ENCODE results near the gene NTRK2.

Gene NTRK2

GRCh38 chr9:84827216-84827765 lies 157.8 kb downstream of the NTRK2 start:
- Mint-ChIP-seq H3K4me3 (no peak overlapping the region), H3K9me3 (no peaks in the 10 kb centered on the region), H3K4me1 (no peaks in the 10 kb centered on the region), H3K36me3 (no peaks in the 10 kb centered on the region), H3K27me3 (peaks cover 1% of the 10 kb centered on the region), H3K27ac (no peak overlapping the region)

GRCh38 chr9:84828046-84828445 lies 158.5 kb downstream of the NTRK2 start:
- Mint-ChIP-seq H3K36me3 (no peaks in the 10 kb centered on the region), H3K27me3 (peaks cover 1% of the 10 kb centered on the region), H3K27ac (no peak overlapping the region), H3K9me3 (no peaks in the 10 kb centered on the region), H3K4me1 (no peaks in the 10 kb centered on the region), H3K4me3 (no peak overlapping the region)

GRCh38 chr9:84829471-84829870 lies 159.9 kb downstream of the NTRK2 start:
- Mint-ChIP-seq H3K27me3 (peaks cover 1% of the 10 kb centered on the region), H3K27ac (no peak overlapping the region), H3K4me1 (no peaks in the 10 kb centered on the region), H3K36me3 (no peaks in the 10 kb centered on the region), H3K9me3 (no peaks in the 10 kb centered on the region), H3K4me3 (no peak overlapping the region)

- Mint-ChIP-seq H3K27ac (no peak overlapping the region), H3K4me3 (no peak overlapping the region), H3K4me1 (no peaks in the 10 kb centered on the region), H3K36me3 (no peaks in the 10 kb centered on the region), H3K9me3 (no peaks in the 10 kb centered on the region), H3K27me3 (peaks cover 1% of the 10 kb centered on the region)
Observed at GRCh38 chr9:84829997-84830696, 160.6 kb downstream of the NTRK2 start.

- no peaks in the 10 kb centered on the region for H3K9me3 Mint-ChIP-seq
- peaks cover 1% of the 10 kb centered on the region for H3K27me3 Mint-ChIP-seq
- H3K27ac Mint-ChIP-seq: no peak overlapping the region
- no peak overlapping the region for H3K4me3 Mint-ChIP-seq
- H3K4me1 Mint-ChIP-seq: no peaks in the 10 kb centered on the region
- H3K36me3 Mint-ChIP-seq: no peaks in the 10 kb centered on the region
Observed at GRCh38 chr9:84831377-84831776, 161.8 kb downstream of the NTRK2 start.

GRCh38 chr9:84832453-84832852 lies 162.9 kb downstream of the NTRK2 start:
- Mint-ChIP-seq H3K27me3 (peaks cover 1% of the 10 kb centered on the region), H3K27ac (no peak overlapping the region), H3K9me3 (no peaks in the 10 kb centered on the region), H3K4me3 (no peak overlapping the region), H3K4me1 (no peaks in the 10 kb centered on the region), H3K36me3 (no peaks in the 10 kb centered on the region)

- no peaks in the 10 kb centered on the region for H3K36me3 Mint-ChIP-seq
- H3K4me1 Mint-ChIP-seq: no peaks in the 10 kb centered on the region
- no peaks in the 10 kb centered on the region for H3K9me3 Mint-ChIP-seq
- H3K4me3 Mint-ChIP-seq: no peak overlapping the region
- H3K27me3 Mint-ChIP-seq: no peaks in the 10 kb centered on the region
- H3K27ac Mint-ChIP-seq: no peak overlapping the region
Observed at GRCh38 chr9:84834426-84834825, 164.9 kb downstream of the NTRK2 start.

- Mint-ChIP-seq H3K4me3 (no peak overlapping the region), H3K4me1 (no peaks in the 10 kb centered on the region), H3K27ac (no peak overlapping the region), H3K36me3 (no peaks in the 10 kb centered on the region), H3K9me3 (no peaks in the 10 kb centered on the region), H3K27me3 (no peaks in the 10 kb centered on the region)
Observed at GRCh38 chr9:84835745-84836144, 166.2 kb downstream of the NTRK2 start.

- H3K4me3 Mint-ChIP-seq: no peak overlapping the region
- no peaks in the 10 kb centered on the region for H3K4me1 Mint-ChIP-seq
- H3K36me3 Mint-ChIP-seq: no peaks in the 10 kb centered on the region
- peaks cover 2% of the 10 kb centered on the region for H3K9me3 Mint-ChIP-seq
- H3K27ac Mint-ChIP-seq: no peak overlapping the region
- peaks cover 6% of the 10 kb centered on the region for H3K27me3 Mint-ChIP-seq
Observed at GRCh38 chr9:84838879-84839278, 169.3 kb downstream of the NTRK2 start.

GRCh38 chr9:84839541-84839940 lies 170.0 kb downstream of the NTRK2 start:
- Mint-ChIP-seq H3K9me3 (peaks cover 4% of the 10 kb centered on the region), H3K27ac (no peak overlapping the region), H3K36me3 (no peaks in the 10 kb centered on the region), H3K4me3 (no peak overlapping the region), H3K27me3 (peaks cover 6% of the 10 kb centered on the region), H3K4me1 (no peaks in the 10 kb centered on the region)

- Mint-ChIP-seq H3K27ac (no peak overlapping the region), H3K27me3 (peaks cover 6% of the 10 kb centered on the region), H3K4me3 (no peak overlapping the region), H3K9me3 (peaks cover 4% of the 10 kb centered on the region), H3K4me1 (no peaks in the 10 kb centered on the region), H3K36me3 (no peaks in the 10 kb centered on the region)
Observed at GRCh38 chr9:84841931-84842330, 172.4 kb downstream of the NTRK2 start.

- Mint-ChIP-seq H3K4me3 (no peak overlapping the region), H3K4me1 (no peaks in the 10 kb centered on the region), H3K27ac (no peak overlapping the region), H3K27me3 (peaks cover 6% of the 10 kb centered on the region), H3K36me3 (no peaks in the 10 kb centered on the region), H3K9me3 (peaks cover 4% of the 10 kb centered on the region)
Observed at GRCh38 chr9:84843175-84843824, 173.8 kb downstream of the NTRK2 start.

GRCh38 chr9:84845956-84846900 lies 176.7 kb downstream of the NTRK2 start:
- Mint-ChIP-seq H3K9me3 (peaks cover 4% of the 10 kb centered on the region), H3K36me3 (no peaks in the 10 kb centered on the region), H3K4me3 (no peak overlapping the region), H3K27ac (no peak overlapping the region), H3K4me1 (no peaks in the 10 kb centered on the region), H3K27me3 (peaks cover 6% of the 10 kb centered on the region)

GRCh38 chr9:84846906-84847305 lies 177.4 kb downstream of the NTRK2 start:
- Mint-ChIP-seq H3K4me3 (no peak overlapping the region), H3K4me1 (no peaks in the 10 kb centered on the region), H3K9me3 (peaks cover 4% of the 10 kb centered on the region), H3K27me3 (peaks cover 3% of the 10 kb centered on the region), H3K36me3 (no peaks in the 10 kb centered on the region), H3K27ac (no peak overlapping the region)

GRCh38 chr9:84849049-84849448 lies 179.5 kb downstream of the NTRK2 start:
- Mint-ChIP-seq H3K27ac (no peak overlapping the region), H3K36me3 (no peaks in the 10 kb centered on the region), H3K9me3 (peaks cover under 1% of the 10 kb centered on the region), H3K4me3 (no peak overlapping the region), H3K4me1 (no peaks in the 10 kb centered on the region), H3K27me3 (no peaks in the 10 kb centered on the region)

Data from activated naive CD4-positive, alpha-beta T cell treated with anti-CD3 and anti-CD28 coated beads, Interleukin-2, amount 50 U/mL, for 24 hours (primary cell).